Measurements from ENCODE around the gene CDK14.

The CDK14 gene

GRCh38 chr7:90958647-90959046, 362.5 kb downstream of the CDK14 start:
- Histone ChIP-seq H3K4me1 (ENCODE audit: insufficient read depth, low read length, severe bottlenecking) (no peaks in the 10 kb centered on the region), H3K9me2 (ENCODE audit: low read depth, low read length) (no peaks in the 10 kb centered on the region), H3K27me3 (ENCODE audit: insufficient read depth, low read length) (no peaks in the 10 kb centered on the region), H2AFZ (ENCODE audit: low read length) (no peak overlapping the region), H3K9ac (ENCODE audit: low read length) (no peak overlapping the region), H3K27ac (ENCODE audit: low read depth, low read length, poor library complexity, severe bottlenecking) (no peak overlapping the region), H3K9me3 (ENCODE audit: low read length) (no peaks in the 10 kb centered on the region), H3K4me2 (ENCODE audit: low read length) (no peak overlapping the region), H3K79me2 (ENCODE audit: insufficient read depth, low read length) (no peaks in the 10 kb centered on the region), H3K36me3 (ENCODE audit: insufficient read depth, low read length) (peaks cover 36% of the 10 kb centered on the region; the same call in 1 of the 2 replicates), H3K4me3 (ENCODE audit: low read depth, low read length, poor library complexity, severe bottlenecking) (no peak overlapping the region), H3F3A (ENCODE audit: insufficient read depth, low read length) (no peaks in the 10 kb centered on the region), H4K20me1 (ENCODE audit: insufficient read depth, low read length) (no peaks in the 10 kb centered on the region)
- no peak for TF ChIP-seq CTCF (IDR thresholded peaks at IDR 0.05; ENCODE audit: low read length)
- no peak for TF ChIP-seq EZH2 (IDR thresholded peaks at IDR 0.05; ENCODE audit: borderline replicate concordance, low read length)

GRCh38 chr7:90961037-90961725, 365.1 kb downstream of the CDK14 start:
- Histone ChIP-seq H3K27me3 (ENCODE audit: insufficient read depth, low read length) (no peaks in the 10 kb centered on the region), H3K27ac (ENCODE audit: low read depth, low read length, poor library complexity, severe bottlenecking) (no peak overlapping the region), H3F3A (ENCODE audit: insufficient read depth, low read length) (no peaks in the 10 kb centered on the region), H3K79me2 (ENCODE audit: insufficient read depth, low read length) (no peaks in the 10 kb centered on the region), H3K4me1 (ENCODE audit: insufficient read depth, low read length, severe bottlenecking) (peaks cover 7% of the 10 kb centered on the region), H2AFZ (ENCODE audit: low read length) (no peak overlapping the region), H3K36me3 (ENCODE audit: insufficient read depth, low read length) (peaks cover 30% of the 10 kb centered on the region; the same call in 1 of the 2 replicates), H3K4me3 (ENCODE audit: low read depth, low read length, poor library complexity, severe bottlenecking) (no peak overlapping the region), H4K20me1 (ENCODE audit: insufficient read depth, low read length) (no peaks in the 10 kb centered on the region), H3K4me2 (ENCODE audit: low read length) (no peak overlapping the region), H3K9ac (ENCODE audit: low read length) (no peak overlapping the region), H3K9me2 (ENCODE audit: low read depth, low read length) (no peaks in the 10 kb centered on the region), H3K9me3 (ENCODE audit: low read length) (no peaks in the 10 kb centered on the region)
- TF ChIP-seq CTCF (IDR thresholded peaks at IDR 0.05; ENCODE audit: low read length), result no peak
- TF ChIP-seq EZH2 (IDR thresholded peaks at IDR 0.05; ENCODE audit: borderline replicate concordance, low read length), result no peak

- Histone ChIP-seq H3K79me2 (ENCODE audit: insufficient read depth, low read length) (no peaks in the 10 kb centered on the region), H3K4me3 (ENCODE audit: low read depth, low read length, poor library complexity, severe bottlenecking) (no peak overlapping the region), H3K9me2 (ENCODE audit: low read depth, low read length) (no peaks in the 10 kb centered on the region), H3K4me1 (ENCODE audit: insufficient read depth, low read length, severe bottlenecking) (peaks cover 12% of the 10 kb centered on the region), H3K27ac (ENCODE audit: low read depth, low read length, poor library complexity, severe bottlenecking) (no peak overlapping the region), H3K27me3 (ENCODE audit: insufficient read depth, low read length) (no peaks in the 10 kb centered on the region), H2AFZ (ENCODE audit: low read length) (no peak overlapping the region), H3F3A (ENCODE audit: insufficient read depth, low read length) (0 out of 2 replicates have a peak, but pooled peaks cover 2% of the 10 kb centered on the region), H3K9ac (ENCODE audit: low read length) (no peak overlapping the region), H4K20me1 (ENCODE audit: insufficient read depth, low read length) (no peaks in the 10 kb centered on the region), H3K36me3 (ENCODE audit: insufficient read depth, low read length) (peaks cover 27% of the 10 kb centered on the region; the same call in 1 of the 2 replicates), H3K9me3 (ENCODE audit: low read length) (no peaks in the 10 kb centered on the region), H3K4me2 (ENCODE audit: low read length) (no peak overlapping the region)
- TF ChIP-seq CTCF (IDR thresholded peaks at IDR 0.05; ENCODE audit: low read length), result no peak
- no peak for TF ChIP-seq EZH2 (IDR thresholded peaks at IDR 0.05; ENCODE audit: borderline replicate concordance, low read length)
Measured at GRCh38 chr7:90965211-90965610, 369.1 kb downstream of the CDK14 start.
